SH-SY5Y (cell line): ENCODE results near the gene CENPT.

Source experiments
- GATA2 ChIP-seq: IDR thresholded peaks from 2 replicates; pipeline ENCODE4 v1.6.1; 2011; ENCODE audit warnings: mild to moderate bottlenecking, low read depth, low read length
- GATA3 ChIP-seq: IDR thresholded peaks from 2 replicates; pipeline ENCODE4 v1.6.1; 2011; ENCODE audit warnings: low read depth, mild to moderate bottlenecking, low read length, moderate library complexity

DNA sequence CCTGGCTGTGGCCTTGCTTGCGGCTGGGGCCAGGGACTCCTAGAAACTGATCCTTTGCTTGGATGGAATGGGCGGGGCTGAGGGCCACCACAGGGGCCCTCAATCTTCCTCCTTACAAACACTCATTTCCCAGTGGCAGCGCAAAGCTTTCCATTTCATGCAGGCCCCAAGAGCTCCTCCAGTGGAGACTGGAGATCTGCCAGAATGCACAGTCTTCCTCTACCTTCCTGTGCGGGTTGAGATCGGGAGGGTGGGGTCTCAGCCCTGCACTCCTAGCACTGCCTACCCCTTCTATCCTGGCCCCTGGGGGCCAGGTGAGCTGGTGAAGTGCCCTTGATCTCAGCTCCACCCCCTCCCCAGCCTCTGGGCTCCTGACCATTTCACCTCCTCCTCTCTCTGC is 38.9 kb upstream of the CENPT start:
- TF ChIP-seq GATA2, result no peak
- no peak for TF ChIP-seq GATA3
